SK-N-SH treated with all-trans-retinoic acid at 6 μM for 48 hours (cell line): ENCODE results near the gene OPN1MW3.

ENCODE experiments used
- ATAC-seq: fragments of 200-7000 bp; cut with Tn5 transposase; 3 replicates; pipeline ENCODE4 v1.9.1; 2020; ENCODE audit warnings: mild to moderate bottlenecking, moderate library complexity
- ARNTL ChIP-seq: fragments of 450-650 bp; formaldehyde crosslinking; IDR thresholded peaks from 2 replicates; pipeline ENCODE4 v1.5.0; 2020; ENCODE audit warnings: low read depth, mild to moderate bottlenecking, moderate library complexity, borderline replicate concordance
- BACH2 ChIP-seq: fragments of 250-450 bp; sonication (Bioruptor Pico); IDR thresholded peaks from 2 replicates; pipeline ENCODE4 v1.9.0; 2021; ENCODE audit warnings: mild to moderate bottlenecking, borderline replicate concordance
- CREB5 ChIP-seq: fragments of 250-450 bp; sonication (Bioruptor Pico); IDR thresholded peaks from 2 replicates; pipeline ENCODE4 v1.5.1; 2020; ENCODE audit warnings: low read depth, mild to moderate bottlenecking, moderate library complexity
- CSDC2 ChIP-seq: fragments of 250-450 bp; sonication (Bioruptor Pico); IDR thresholded peaks from 2 replicates; pipeline ENCODE4 v1.5.0; 2020; ENCODE audit warnings: mild to moderate bottlenecking, moderate library complexity
- CSRNP3 ChIP-seq: fragments of 250-450 bp; sonication (Bioruptor Pico); IDR thresholded peaks from 2 replicates; pipeline ENCODE4 v1.5.1; 2021; ENCODE audit warnings: mild to moderate bottlenecking, moderate library complexity
- ESRRG ChIP-seq: fragments of 250-450 bp; sonication (Bioruptor Pico); IDR thresholded peaks from 2 replicates; pipeline ENCODE4 v1.6.1; 2021; ENCODE audit warnings: mild to moderate bottlenecking
- GLIS3 ChIP-seq: fragments of 250-450 bp; sonication (Bioruptor Pico); IDR thresholded peaks from 2 replicates; pipeline ENCODE4 v1.5.0; 2020; ENCODE audit warnings: mild to moderate bottlenecking, moderate library complexity
- ISL1 ChIP-seq: fragments of 250-450 bp; sonication (Bioruptor Pico); IDR thresholded peaks from 2 replicates; pipeline ENCODE4 v2.1.2; 2022; ENCODE audit warnings: mild to moderate bottlenecking, moderate library complexity
- PATZ1 ChIP-seq: fragments of 250-450 bp; sonication (Bioruptor Pico); IDR thresholded peaks from 2 replicates; pipeline ENCODE4 v1.8.0; 2020; ENCODE audit warnings: mild to moderate bottlenecking, moderate library complexity, borderline replicate concordance
- POU6F1 ChIP-seq: fragments of 250-450 bp; sonication (Bioruptor Pico); IDR thresholded peaks from 2 replicates; pipeline ENCODE4 v1.8.0; 2021; ENCODE audit warnings: low read depth, mild to moderate bottlenecking, moderate library complexity, borderline replicate concordance
- PPARA ChIP-seq: fragments of 250-450 bp; sonication (Bioruptor Pico); IDR thresholded peaks from 2 replicates; pipeline ENCODE4 v1.5.0; 2020; ENCODE audit warnings: mild to moderate bottlenecking, borderline replicate concordance
- RARB ChIP-seq: fragments of 250-450 bp; sonication (Bioruptor Pico); IDR thresholded peaks from 2 replicates; pipeline ENCODE4 v1.8.0; 2021; ENCODE audit warnings: mild to moderate bottlenecking, moderate library complexity
- SNAI2 ChIP-seq: fragments of 250-450 bp; sonication (Bioruptor Pico); IDR thresholded peaks from 2 replicates; pipeline ENCODE4 v1.5.0; 2020; ENCODE audit warnings: mild to moderate bottlenecking, moderate library complexity
- TCF4 ChIP-seq: fragments of 250-450 bp; sonication (Bioruptor Pico); IDR thresholded peaks from 2 replicates; pipeline ENCODE4 v1.8.0; 2021; ENCODE audit warnings: mild to moderate bottlenecking, moderate library complexity, borderline replicate concordance
- TOX ChIP-seq: fragments of 250-450 bp; sonication (Bioruptor Pico); IDR thresholded peaks from 2 replicates; pipeline ENCODE4 v1.8.0; 2021; ENCODE audit warnings: mild to moderate bottlenecking, moderate library complexity, borderline replicate concordance
- TSHZ2 ChIP-seq: fragments of 250-450 bp; sonication (Bioruptor Pico); IDR thresholded peaks from 2 replicates; pipeline ENCODE4 v1.5.0; 2020; ENCODE audit warnings: mild to moderate bottlenecking, moderate library complexity
- ZC3H10 ChIP-seq: fragments of 250-450 bp; sonication (Bioruptor Pico); IDR thresholded peaks from 2 replicates; pipeline ENCODE4 v1.5.1; 2021; ENCODE audit warnings: mild to moderate bottlenecking, moderate library complexity
- ZFP3 ChIP-seq: fragments of 250-450 bp; sonication (Bioruptor Pico); IDR thresholded peaks from 2 replicates; pipeline ENCODE4 v1.5.0; 2020; ENCODE audit warnings: mild to moderate bottlenecking, moderate library complexity
- ZNF565 ChIP-seq: fragments of 450-650 bp; formaldehyde crosslinking; conservative IDR thresholded peaks from 2 replicates; pipeline ENCODE4 v1.5.0; 2020; ENCODE audit warnings: low read depth, mild to moderate bottlenecking, moderate library complexity
- ZNF70 ChIP-seq: fragments of 450-650 bp; formaldehyde crosslinking; IDR thresholded peaks from 2 replicates; pipeline ENCODE4 v1.5.0; 2020; ENCODE audit warnings: mild to moderate bottlenecking, moderate library complexity
- ZNF8 ChIP-seq: fragments of 450-650 bp; formaldehyde crosslinking; IDR thresholded peaks from 2 replicates; pipeline ENCODE4 v1.5.0; 2020; ENCODE audit warnings: mild to moderate bottlenecking, moderate library complexity

Gene OPN1MW3

GRCh38 chrX:154308108-154308946 is 50.9 kb downstream of the OPN1MW3 start:
- TF ChIP-seq ARNTL (CRISPR knock-in tag) (no peak), PPARA (no peak), ESRRG (no peak), ZFP3 (CRISPR knock-in tag) (no peak), CREB5 (CRISPR knock-in tag) (no peak), ZNF8 (CRISPR knock-in tag) (no peak), PATZ1 (CRISPR knock-in tag) (no peak), ZNF70 (CRISPR knock-in tag) (no peak), SNAI2 (CRISPR knock-in tag) (no peak), POU6F1 (CRISPR knock-in tag) (no peak), BACH2 (CRISPR knock-in tag) (no peak), ISL1 (CRISPR knock-in tag) (no peak), TCF4 (CRISPR knock-in tag) (no peak), RARB (no peak), ZNF565 (no peak), CSRNP3 (CRISPR knock-in tag) (no peak), TOX (CRISPR knock-in tag) (no peak), GLIS3 (CRISPR knock-in tag) (no peak), ZC3H10 (CRISPR knock-in tag) (no peak), TSHZ2 (CRISPR knock-in tag) (no peak)
- peak; percentile 85 for ATAC-seq

- ATAC-seq, result no peak
- no peak for TF ChIP-seq PATZ1 (CRISPR knock-in tag)
- no peak for TF ChIP-seq CSDC2 (CRISPR knock-in tag)
- TF ChIP-seq BACH2 (CRISPR knock-in tag), result no peak
- no peak for TF ChIP-seq TSHZ2 (CRISPR knock-in tag)
- no peak for TF ChIP-seq PPARA
- no peak for TF ChIP-seq SNAI2 (CRISPR knock-in tag)
- no peak for TF ChIP-seq ARNTL (CRISPR knock-in tag)
- TF ChIP-seq ESRRG, result no peak
- TF ChIP-seq POU6F1 (CRISPR knock-in tag), result no peak
- no peak for TF ChIP-seq RARB
These were observed 51.8 kb downstream of the OPN1MW3 start for GRCh38 chrX:154309041-154309775.
